Activated CD4-positive, alpha-beta T cell treated with anti-CD3 and anti-CD28 coated beads, Interleukin-2, amount 50 U/mL, for 4 hours (primary cell): ENCODE measurements around the gene LAMC2.
"Not testable (repeated sequence)": the region's sequence is repeated elsewhere in the genome, so short reads cannot be mapped to it uniquely, and the experiment has no call there.

Experiments used
- DNase-seq, 2 experiments: peaks; one replicate each; pipeline ENCODE4 v3.0.0-alpha.2; 2020

The LAMC2 gene

GRCh38 chr1:183239220-183239742 lies 53.2 kb downstream of the LAMC2 start:
- no peak for DNase-seq

GRCh38 chr1:183239793-183240525 lies 53.9 kb downstream of the LAMC2 start:
- DNase-seq, result no peak

- DNase-seq, result no peak
Measured at GRCh38 chr1:183240526-183240825, 54.4 kb downstream of the LAMC2 start.

- not testable (repeated sequence) for DNase-seq
Measured at GRCh38 chr1:183240853-183241252, 54.8 kb downstream of the LAMC2 start.

GRCh38 chr1:183241471-183241870 lies 55.4 kb downstream of the LAMC2 start:
- DNase-seq, result no peak

GRCh38 chr1:183242556-183242955 lies 56.5 kb downstream of the LAMC2 start:
- DNase-seq, result no peak

- no peak for DNase-seq
Measured at GRCh38 chr1:183243161-183244050, 57.3 kb downstream of the LAMC2 start.

GRCh38 chr1:183244466-183244865 lies 58.4 kb downstream of the LAMC2 start:
- DNase-seq, result no peak

- no peak for DNase-seq
Measured at GRCh38 chr1:183245357-183245756, 59.3 kb downstream of the LAMC2 start.

GRCh38 chr1:183246436-183246835 lies 60.4 kb downstream of the LAMC2 start:
- DNase-seq, result no peak

GRCh38 chr1:183247066-183247465 lies 61.0 kb downstream of the LAMC2 start:
- no peak for DNase-seq

- no peak for DNase-seq
Measured at GRCh38 chr1:183247484-183247883, 61.4 kb downstream of the LAMC2 start.

GRCh38 chr1:183247931-183248330 lies 61.9 kb downstream of the LAMC2 start:
- DNase-seq, result no peak

GRCh38 chr1:183248989-183249691 lies 63.1 kb downstream of the LAMC2 start:
- DNase-seq, result no peak

- no peak for DNase-seq
Measured at GRCh38 chr1:183249941-183250452, 63.9 kb downstream of the LAMC2 start.

- DNase-seq, result no peak
Measured at GRCh38 chr1:183251101-183251958, 65.3 kb downstream of the LAMC2 start.

- no peak for DNase-seq
Measured at GRCh38 chr1:183251959-183252450, 65.9 kb downstream of the LAMC2 start.

- no peak for DNase-seq
Measured at GRCh38 chr1:183255073-183255472, 69.0 kb downstream of the LAMC2 start.

- no peak for DNase-seq
Measured at GRCh38 chr1:183259924-183260323, 73.9 kb downstream of the LAMC2 start.

GRCh38 chr1:183262628-183263200 lies 76.7 kb downstream of the LAMC2 start:
- no peak for DNase-seq

GRCh38 chr1:183263886-183264602 lies 78.0 kb downstream of the LAMC2 start:
- DNase-seq, result no peak
